A673 (cell line): ENCODE data around the gene NRXN3. TPM values are rescaled to one million over a fixed set of nuclear protein-coding genes. Genes with fewer than 3 reads are reported as not detected.

Experiments
- BruUV-seq: library from RNA; stranded (reverse); fragments of 400-500 nt; replicated peaks from 2 replicates; lab custom pipeline; 2021; lab: Mats Ljungman, UMichigan
- CTCF ChIA-PET: fragments of 300-600 bp; sonication (Branson Sonifier 250); formaldehyde crosslinking; loops from one replicate; lab custom pipeline; 2022; ENCODE audit warnings: antibody characterized with exemption; lab: Charles Lee
- POLR2A ChIA-PET: fragments of 300-600 bp; sonication (Branson Sonifier 250); formaldehyde crosslinking; loops from one replicate; lab custom pipeline; 2022; ENCODE audit warnings: antibody characterized with exemption; ENCODE audit not compliant: low non-redundant PET; lab: Charles Lee
- DNase-seq: peaks from one replicate; pipeline ENCODE4 v3.0.0-alpha.2; 2015; ENCODE audit warnings: low spot score
- H3K27ac ChIP-seq: fragments of 200-600 bp; sonication (generic); 2 replicates; pipeline ENCODE4 v1.5.1; 2016; ENCODE audit warnings: mixed run types, low read depth, mild to moderate bottlenecking, mixed read lengths, antibody characterized with exemption, low read length; ENCODE audit not compliant: poor library complexity, severe bottlenecking
- H3K27me3 ChIP-seq: fragments of 200-600 bp; sonication (generic); replicated peaks from 2 replicates; pipeline ENCODE4 v1.6.1; 2017; ENCODE audit warnings: mixed run types, low read depth, mild to moderate bottlenecking, mixed read lengths, antibody characterized with exemption, low read length; ENCODE audit not compliant: insufficient read depth, poor library complexity
- H3K36me3 ChIP-seq: fragments of 200-600 bp; sonication (generic); 2 replicates; pipeline ENCODE4 v1.6.1; 2016; ENCODE audit warnings: mixed run types, mild to moderate bottlenecking, mixed read lengths, antibody characterized with exemption, low read length; ENCODE audit not compliant: insufficient read depth, poor library complexity, severe bottlenecking
- H3K4me1 ChIP-seq: fragments of 200-600 bp; sonication (generic); 2 replicates; pipeline ENCODE4 v1.6.1; 2017; ENCODE audit warnings: mixed run types, mild to moderate bottlenecking, mixed read lengths, antibody characterized with exemption, low read length; ENCODE audit not compliant: insufficient read depth, poor library complexity, severe bottlenecking
- H3K4me3 ChIP-seq: fragments of 200-600 bp; sonication (generic); 2 replicates; pipeline ENCODE4 v1.5.1; 2016; ENCODE audit warnings: low read depth, mixed run types, mild to moderate bottlenecking, mixed read lengths, low read length; ENCODE audit not compliant: poor library complexity, severe bottlenecking
- H3K9me3 ChIP-seq: fragments of 200-600 bp; sonication (generic); 2 replicates; pipeline ENCODE4 v1.6.1; 2016; ENCODE audit warnings: mixed run types, low read depth, mild to moderate bottlenecking, mixed read lengths, antibody characterized with exemption, low read length; ENCODE audit not compliant: poor library complexity, severe bottlenecking
- CTCF ChIP-seq: fragments of 300-800, 200-600 bp; sonication (generic); conservative IDR thresholded peaks from 2 replicates; pipeline ENCODE4 v1.5.1; 2017; ENCODE audit warnings: low read depth, mild to moderate bottlenecking, antibody characterized with exemption, low read length, moderate library complexity, mixed read lengths
- EZH2 ChIP-seq: fragments of 200-600 bp; sonication (generic); IDR thresholded peaks from 2 replicates; pipeline ENCODE4 v1.6.1; 2017; ENCODE audit warnings: borderline replicate concordance, low read depth, mild to moderate bottlenecking, mixed read lengths, antibody characterized with exemption, low read length; ENCODE audit not compliant: poor library complexity, severe bottlenecking
- intact Hi-C: fragments of 100-400 bp; cut with micrococcal nuclease; formaldehyde crosslinking; loops from one replicate; pipeline ENCODE4 v1.10.0; 2022; ENCODE audit not compliant: unreplicated experiment
- total RNA-seq: library from RNA; stranded (reverse); gene quantifications from 2 replicates; pipeline ENCODE4 v1.2.3, GENCODE V29; 2021

NRXN3 gene
- total RNA-seq, 1 experiment from 2014 or later, result 0.21 TPM

GRCh38 chr14:79786522-79786921, 1616.3 kb downstream of the NRXN3 start:
- ChIA-PET CTCF (no interaction called here), POLR2A (no interaction called here)
- Histone ChIP-seq H3K4me1 (no peaks in the 10 kb centered on the region), H3K9me3 (no peaks in the 10 kb centered on the region), H3K27me3 (no peaks in the 10 kb centered on the region), H3K4me3 (no peak overlapping the region), H3K27ac (no peak overlapping the region), H3K36me3 (no peaks in the 10 kb centered on the region)
- intact Hi-C loops, result no loop called here
- DNase-seq, result no peak
- no TSS peak for BruUV-seq
- TF ChIP-seq EZH2, result no peak
- TF ChIP-seq CTCF, result no peak

- BruUV-seq, result no TSS peak
These were observed 1618.2 kb downstream of the NRXN3 start for GRCh38 chr14:79788346-79788745.

DNA sequence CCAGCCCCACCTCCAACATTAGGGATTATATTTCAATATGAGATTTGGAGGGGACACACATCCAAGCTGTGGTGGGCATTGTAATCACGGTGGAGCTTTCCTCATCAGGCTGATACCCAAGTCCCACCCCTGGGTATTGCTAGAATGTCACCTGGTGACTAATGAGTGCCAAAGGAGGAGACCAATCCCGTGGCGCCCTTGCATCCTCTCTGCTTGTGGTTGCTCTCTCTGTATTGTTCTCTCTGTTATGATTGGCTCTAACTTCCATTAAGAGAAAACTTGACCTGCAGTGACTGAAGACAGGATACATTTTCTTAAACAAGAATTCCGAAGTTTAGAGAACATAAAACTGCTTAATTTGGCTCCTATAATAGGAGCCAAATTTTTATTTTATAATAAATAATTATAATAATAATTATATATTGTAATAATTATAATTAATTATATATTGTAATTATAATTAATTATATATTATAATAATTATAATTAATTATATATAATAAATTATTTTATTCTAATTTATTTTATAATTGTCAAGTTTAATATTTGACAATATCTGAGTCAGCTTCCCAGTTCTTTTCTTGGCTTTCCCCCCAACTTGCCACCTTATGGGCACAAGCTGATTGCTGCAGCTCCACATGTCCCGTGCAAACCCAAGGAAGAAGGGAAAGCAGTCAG, 1621.0 kb downstream of the NRXN3 start:
- no peaks in the 10 kb centered on the region for H3K36me3 ChIP-seq
- H3K4me1 ChIP-seq, result no peaks in the 10 kb centered on the region
- no TSS peak for BruUV-seq
- no peaks in the 10 kb centered on the region for H3K9me3 ChIP-seq
- no peak for DNase-seq
- H3K27ac ChIP-seq, result no peak overlapping the region
- POLR2A ChIA-PET, result no interaction called here
- TF ChIP-seq CTCF, result no peak
- TF ChIP-seq EZH2, result no peak
- CTCF ChIA-PET, result no interaction called here
- H3K27me3 ChIP-seq, result no peaks in the 10 kb centered on the region
- H3K4me3 ChIP-seq, result no peak overlapping the region
- intact Hi-C loops, result no loop called here

More at GRCh38 chr14:79788346-79788745, 1618.2 kb downstream of the NRXN3 start:
- ChIA-PET CTCF (no interaction called here), POLR2A (no interaction called here)
- Histone ChIP-seq H3K27me3 (no peaks in the 10 kb centered on the region), H3K27ac (no peak overlapping the region), H3K36me3 (no peaks in the 10 kb centered on the region), H3K4me1 (no peaks in the 10 kb centered on the region), H3K4me3 (no peak overlapping the region), H3K9me3 (no peaks in the 10 kb centered on the region)
- intact Hi-C loops, result no loop called here
- DNase-seq, result no peak
- TF ChIP-seq CTCF (no peak), EZH2 (no peak)
